Right ventricle myocardium superior (tissue), 1 donor: Measurements from ENCODE around the gene TRIM41. TPM values are rescaled to one million over a fixed set of nuclear protein-coding genes. Genes with fewer than 3 reads are reported as not detected.
"Not testable (repeated sequence)": the region's sequence is repeated elsewhere in the genome, so short reads cannot be mapped to it uniquely, and the experiment has no call there.

Experiments used
- ATAC-seq: fragments of 200-7000 bp; cut with Tn5 transposase; one replicate; pipeline ENCODE4 v1.9.1; 2020; ENCODE audit warnings: mild to moderate bottlenecking; ENCODE audit not compliant: poor library complexity
- DNase-seq: peaks from one replicate; pipeline ENCODE4 v3.0.0-alpha.2; 2020
- intact Hi-C: fragments of 100-400 bp; cut with DNase I; formaldehyde crosslinking; loops from one replicate; pipeline ENCODE4 v1.11.2; 2022
- total RNA-seq: library from RNA; stranded (reverse); fragmentation: NEBNext Ultra II Directional; extraction: Animal tissue kit (Norgen Biotek cat#: 25700); gene quantifications from one replicate; pipeline ENCODE4 v1.2.1, GENCODE V29; 2021
- donor health status: DM: no; HTN: yes; CAD: no; lungs with severe emphysema.

Gene TRIM41
- total RNA-seq, 1 donor from 2014 or later, result 20.7 TPM

DNA sequence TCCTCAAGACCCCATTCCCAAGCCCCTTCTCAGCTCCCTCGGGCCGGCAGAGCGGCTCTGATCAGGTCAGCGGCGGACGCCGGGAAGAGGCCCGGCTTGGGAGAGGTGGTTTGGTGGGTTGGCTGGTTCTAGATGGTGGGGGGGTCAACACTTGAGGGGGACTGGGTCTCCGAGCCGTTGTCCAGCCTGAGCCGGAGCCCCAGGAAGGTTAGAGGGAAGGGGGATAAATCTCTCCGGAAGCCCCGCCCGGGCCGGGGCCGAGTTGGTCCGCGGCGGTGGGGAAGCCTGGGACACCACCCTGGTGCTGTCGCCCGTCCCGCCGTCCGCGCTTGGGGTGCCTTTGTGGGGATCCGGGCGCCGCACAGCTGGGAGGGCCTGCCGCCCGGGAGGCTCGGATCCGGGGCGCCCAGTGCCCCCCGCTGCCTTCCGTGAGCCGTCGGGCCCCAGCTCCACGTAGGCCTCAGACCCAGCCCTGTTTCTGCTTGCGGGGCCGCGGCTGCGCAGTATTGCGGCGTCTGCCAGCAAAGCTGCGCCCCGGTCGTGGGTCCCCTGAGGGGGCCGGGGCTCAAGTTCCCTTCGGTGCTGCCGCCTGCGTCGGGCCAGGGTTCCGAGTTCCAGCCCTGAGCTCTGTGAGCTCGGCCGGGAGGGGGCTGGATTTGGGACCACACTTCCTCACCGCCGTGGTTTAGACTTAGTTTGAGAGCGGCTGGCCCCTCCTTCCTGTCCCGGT, 38.4 kb downstream of the TRIM41 start:
- ATAC-seq (peak; percentile 80), DNase-seq (peak; percentile 88)
- intact Hi-C loops, result loop anchor here (2.0 kb wide), 1 partner anchor 75 kb away; no protein-coding TSS in a partner anchor

DNA sequence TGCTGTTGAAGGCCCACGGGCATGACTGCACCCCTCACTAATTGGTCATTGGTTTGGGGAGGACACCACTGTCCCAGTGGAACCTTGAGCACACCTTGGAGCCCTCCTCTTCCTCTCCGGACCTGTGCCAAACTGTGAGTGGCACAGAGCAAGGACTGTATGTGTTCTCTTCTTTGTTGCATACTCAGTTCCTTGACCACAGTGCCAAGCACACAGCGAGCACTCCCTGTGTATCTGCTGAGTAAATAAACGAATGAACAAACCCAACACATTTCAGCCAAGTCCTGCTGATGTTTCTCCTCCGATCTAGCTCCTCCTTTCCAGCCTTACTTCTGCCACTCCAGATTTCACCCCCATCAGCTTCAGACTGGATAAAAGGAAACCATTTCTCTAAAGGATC, 40.6 kb downstream of the TRIM41 start:
- intact Hi-C loops, result loop anchor here (2.0 kb wide), 1 partner anchor 77 kb away; no protein-coding TSS in a partner anchor
- DNase-seq (no peak), ATAC-seq (no peak)

GRCh38 chr5:181265092-181265671, 42.1 kb downstream of the TRIM41 start:
- no peak for ATAC-seq
- no peak for DNase-seq
- intact Hi-C loops, result no loop called here

GRCh38 chr5:181267291-181267904, 44.3 kb downstream of the TRIM41 start:
- DNase-seq, intact Hi-C loops, ATAC-seq: not testable (repeated sequence)

DNA sequence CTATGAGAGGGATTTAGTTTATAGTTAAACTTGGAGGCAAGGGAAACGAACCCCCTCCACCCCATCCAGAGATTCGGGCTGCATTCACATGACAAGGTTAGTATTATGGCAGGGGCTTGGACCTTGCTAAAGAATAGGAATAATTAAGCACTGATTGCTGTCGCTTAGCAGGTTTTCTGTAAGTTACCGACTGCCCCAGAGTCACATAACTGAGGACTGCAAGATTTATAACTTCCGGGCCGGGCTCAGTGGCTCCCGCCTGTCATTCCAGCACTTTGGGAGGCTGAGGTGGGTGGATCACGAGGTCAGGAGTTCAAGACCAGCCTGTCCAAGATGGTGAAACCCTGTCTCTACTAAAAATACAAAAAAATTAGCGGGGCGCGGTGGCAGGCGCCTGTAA, 44.8 kb downstream of the TRIM41 start:
- DNase-seq, ATAC-seq, intact Hi-C loops: not testable (repeated sequence)

GRCh38 chr5:181271081-181271480, 48.0 kb downstream of the TRIM41 start:
- no peak for ATAC-seq
- DNase-seq, result no peak
- intact Hi-C loops, result no loop called here

DNA sequence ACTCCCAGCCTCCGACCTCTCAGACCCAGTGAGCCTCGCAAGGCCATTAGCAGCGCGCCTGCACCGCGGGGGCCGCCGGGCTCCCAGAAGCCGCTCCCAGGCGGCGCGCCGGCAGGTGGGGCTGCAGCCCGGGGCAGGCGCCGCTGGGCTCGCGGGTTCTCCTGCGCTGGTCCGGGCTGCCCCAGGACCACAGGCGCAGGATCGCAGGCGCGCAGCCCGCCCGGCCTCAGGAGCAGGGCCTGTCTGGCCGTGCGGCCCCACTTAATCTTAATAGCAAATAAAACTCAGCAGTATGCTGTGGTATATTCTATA, 50.3 kb downstream of the TRIM41 start:
- peak; percentile 50 for DNase-seq
- peak; percentile 64 for ATAC-seq
- intact Hi-C loops, result not testable (repeated sequence)

DNA sequence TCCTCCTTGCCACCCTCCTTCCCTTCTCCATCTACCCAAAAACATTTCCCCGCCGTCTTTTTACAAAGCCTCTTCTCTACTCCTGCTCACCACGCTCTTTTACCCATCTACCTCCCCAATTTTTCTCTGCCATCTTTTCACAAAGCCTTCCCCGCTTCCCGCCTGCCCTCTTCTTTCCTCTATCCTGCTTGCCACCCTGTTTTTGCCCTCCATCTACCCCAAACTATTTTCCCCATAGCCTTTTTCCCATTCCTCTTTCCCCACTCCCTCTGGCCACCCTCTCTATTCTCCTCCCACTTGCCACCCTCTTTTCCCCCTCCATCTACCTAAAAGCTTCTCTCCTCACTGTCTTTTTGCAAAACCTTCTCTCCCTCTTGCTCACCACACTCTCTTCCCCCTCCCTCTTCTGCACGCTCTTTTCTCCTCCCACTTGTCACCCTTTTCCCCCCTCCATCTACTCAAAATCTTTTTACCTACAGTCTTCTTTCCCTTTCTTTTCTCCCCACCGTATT, 57.2 kb downstream of the TRIM41 start:
- ATAC-seq, result no peak
- no peak for DNase-seq
- intact Hi-C loops, result no loop called here

DNA sequence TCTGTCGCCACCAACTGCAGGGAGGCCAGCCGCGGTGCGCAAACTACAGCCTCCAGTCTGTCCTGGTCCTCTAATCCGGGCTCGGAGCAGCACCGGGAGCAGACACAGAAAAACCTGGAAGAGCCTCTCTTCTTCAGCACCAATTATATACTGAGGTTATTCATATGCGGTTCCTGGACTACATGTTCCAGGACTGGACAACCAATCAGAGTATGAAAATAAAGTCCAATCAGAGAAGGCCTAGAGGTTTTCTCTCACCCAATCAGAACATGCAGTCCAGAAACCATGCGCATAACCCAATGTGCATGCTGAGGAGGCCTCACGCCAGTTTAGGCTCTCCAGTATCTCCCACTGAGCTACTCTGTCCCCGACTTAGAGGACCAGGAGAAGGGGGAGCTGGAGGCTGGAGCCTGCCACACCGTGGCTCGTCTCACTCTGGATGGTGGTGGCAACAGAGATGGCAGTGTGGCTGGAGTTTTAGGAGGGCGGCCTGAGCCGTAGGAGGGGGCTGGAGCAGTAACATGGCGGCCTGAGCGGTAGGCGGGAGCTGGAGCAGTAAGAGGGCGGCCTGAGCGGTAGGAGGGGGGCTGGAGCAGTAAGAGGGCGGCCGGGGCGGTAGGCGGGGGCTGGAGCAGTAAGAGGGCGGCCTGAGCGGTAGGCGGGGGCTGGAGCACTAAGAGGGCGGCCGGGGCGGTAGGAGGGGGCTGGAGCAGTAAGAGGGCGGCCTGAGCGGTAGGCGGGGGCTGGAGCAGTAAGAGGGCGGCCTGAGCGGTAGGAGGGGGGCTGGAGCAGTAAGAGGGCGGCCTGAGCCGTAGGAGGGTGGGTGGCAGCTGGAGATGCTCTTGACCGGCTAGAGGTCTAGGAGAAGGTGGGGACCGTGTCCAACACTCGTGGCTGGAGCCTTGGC, 58.2 kb downstream of the TRIM41 start:
- ATAC-seq, result no peak
- DNase-seq, result no peak
- intact Hi-C loops, result no loop called here

DNA sequence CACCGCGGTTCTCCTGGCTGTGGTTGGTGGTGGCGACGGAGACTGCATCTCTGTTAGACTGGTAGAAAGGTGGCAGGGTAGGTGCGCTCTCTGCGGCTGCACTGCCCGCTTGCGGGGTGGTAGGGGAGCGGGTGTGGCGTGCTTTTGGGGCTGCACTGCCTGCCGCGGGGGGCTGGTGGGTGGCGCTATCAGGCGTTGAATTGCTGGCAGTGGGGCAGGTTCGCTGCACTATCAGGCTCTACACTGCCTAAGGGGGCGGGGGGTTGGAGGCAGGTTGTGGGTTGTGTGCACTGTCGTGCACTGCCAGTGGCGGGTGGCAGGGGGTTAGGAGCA, 58.9 kb downstream of the TRIM41 start:
- intact Hi-C loops, result no loop called here
- DNase-seq, result no peak
- no peak for ATAC-seq

DNA sequence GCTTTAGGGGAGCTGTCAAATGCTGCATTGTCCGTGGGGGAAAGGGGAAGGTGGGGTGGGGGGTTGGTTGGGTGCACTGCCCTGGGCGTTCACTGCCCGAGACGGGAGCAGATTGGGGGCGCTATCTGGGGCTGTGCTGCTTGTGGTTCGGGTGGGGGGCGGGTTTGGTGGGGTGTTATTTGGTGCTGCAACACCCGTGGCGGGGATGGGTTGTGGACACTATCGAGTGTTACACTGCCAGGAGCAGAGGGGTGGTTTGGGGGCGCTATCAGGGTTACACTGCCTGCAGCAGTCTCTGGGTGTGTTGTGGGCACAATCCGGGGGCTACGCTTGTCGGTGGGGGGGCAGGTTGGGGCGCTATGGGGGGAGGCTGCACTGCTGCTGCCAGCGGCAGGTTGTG, 59.3 kb downstream of the TRIM41 start:
- ATAC-seq, DNase-seq, intact Hi-C loops: not testable (repeated sequence)

- DNase-seq, result no peak
- ATAC-seq, result no peak
- intact Hi-C loops, result no loop called here
These were observed 59.8 kb downstream of the TRIM41 start for GRCh38 chr5:181282874-181283273.

- intact Hi-C loops, result no loop called here
- no peak for DNase-seq
These were observed 60.3 kb downstream of the TRIM41 start for GRCh38 chr5:181283347-181283746.

DNA sequence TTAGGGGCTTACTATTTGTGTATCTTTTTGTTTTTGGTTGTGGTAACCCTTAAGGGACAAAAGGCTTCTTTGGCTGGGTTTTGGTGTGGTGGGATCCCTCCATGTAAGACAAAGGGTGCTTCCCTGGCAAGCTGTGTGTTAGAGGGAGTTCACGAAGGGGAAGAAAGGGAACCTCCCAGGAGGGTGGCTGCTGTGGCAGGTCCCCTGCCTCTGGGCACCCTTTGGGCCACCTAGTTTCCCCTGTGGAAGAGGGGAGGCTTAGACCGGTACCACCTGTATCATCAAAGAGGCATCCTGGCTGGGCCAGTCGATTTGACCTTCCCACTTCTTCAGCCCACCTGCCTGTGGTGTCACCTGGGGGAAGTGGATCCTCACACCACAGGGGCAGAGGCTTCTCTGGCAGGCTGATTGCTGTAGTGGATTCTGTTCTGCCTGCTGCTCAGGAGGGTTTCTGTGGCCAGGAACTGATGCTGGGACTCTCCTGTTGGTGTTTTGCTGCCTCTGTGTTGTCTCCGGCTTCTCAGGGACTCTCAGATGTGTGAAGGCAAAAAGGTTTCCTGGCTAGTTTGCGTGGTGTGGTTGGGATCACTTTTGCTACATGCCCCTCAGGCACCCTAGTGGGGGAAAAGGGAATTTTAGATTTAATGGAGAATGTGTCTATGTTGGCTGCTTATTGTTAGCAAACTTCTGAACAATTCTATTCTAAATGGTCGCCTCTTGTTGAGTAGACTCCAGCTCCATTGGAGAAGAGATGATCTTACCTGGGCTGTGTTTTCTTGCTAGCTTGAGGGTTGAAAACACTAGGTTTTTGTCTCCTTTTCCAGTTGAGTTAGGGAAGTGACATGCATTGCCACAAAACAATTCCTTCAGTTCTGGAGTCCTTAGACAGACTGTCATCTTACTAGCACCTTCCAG, 61.0 kb downstream of the TRIM41 start:
- intact Hi-C loops, DNase-seq, ATAC-seq: not testable (repeated sequence)

More at GRCh38 chr5:181283347-181283746, 60.3 kb downstream of the TRIM41 start:
- no peak for ATAC-seq
